Prostate gland (tissue), 2 donors: ENCODE data around the gene MYO1H.

Source experiments
- CTCF ChIP-seq, 4 experiments: fragments of 200-600 bp in 2 of 4; fragments of 450-650 bp in 2 of 4; sonication (generic) in 2 of 4; IDR thresholded peaks; 1 replicate in 3 of 4; 2 replicates in 1 of 4; pipeline ENCODE4 v1.5.1; 2016 to 2019; ENCODE audit warnings: antibody characterized with exemption in 4 of 4, mild to moderate bottlenecking in 2 of 4, moderate library complexity in 2 of 4
- POLR2AphosphoS5 ChIP-seq: sonication (generic); formaldehyde crosslinking; IDR thresholded peaks from one replicate; pipeline ENCODE4 v1.6.1; 2017; ENCODE audit warnings: antibody characterized with exemption

GRCh38 chr12:109439181-109439580, 91.5 kb downstream of the MYO1H start:
- TF ChIP-seq CTCF (IDR thresholded peaks at IDR 0.05) (no peak), POLR2AphosphoS5 (no peak)
